GM23338 (cell line): ENCODE measurements around the gene RBP2. TPM values are rescaled to one million over a fixed set of nuclear protein-coding genes. Genes with fewer than 3 reads are reported as not detected.

Experiments
- ATAC-seq: fragments of 200-7000 bp; cut with Tn5 transposase; 3 replicates; pipeline ENCODE4 v1.9.1; 2020
- DNase-seq: peaks from one replicate; pipeline ENCODE4 v3.0.0-alpha.2; 2015; ENCODE audit warnings: low spot score
- H2AFZ ChIP-seq: fragments of 200-600 bp; sonication (generic); 2 replicates; pipeline ENCODE4 v1.8.0; 2016; ENCODE audit warnings: antibody characterized with exemption, mild to moderate bottlenecking, moderate library complexity
- H3F3A ChIP-seq: fragments of 200-600 bp; sonication (generic); replicated peaks from 2 replicates; pipeline ENCODE4 v1.8.0; 2017; ENCODE audit warnings: antibody characterized with exemption, mixed run types, low read depth
- H3K27ac ChIP-seq: fragments of 200-600 bp; sonication (generic); 2 replicates; pipeline ENCODE4 v1.6.1; 2016; ENCODE audit warnings: low read depth
- H3K27me3 ChIP-seq: fragments of 200-600 bp; sonication (generic); 2 replicates; pipeline ENCODE4 v1.8.0; 2016; ENCODE audit warnings: mild to moderate bottlenecking, mixed run types, moderate library complexity; ENCODE audit not compliant: insufficient read depth
- H3K36me3 ChIP-seq: fragments of 200-600 bp; sonication (generic); 2 replicates; pipeline ENCODE4 v1.8.0; 2016; ENCODE audit warnings: mild to moderate bottlenecking; ENCODE audit not compliant: insufficient read depth
- H3K4me1 ChIP-seq: fragments of 200-600 bp; sonication (generic); 2 replicates; pipeline ENCODE4 v1.8.0; 2016; ENCODE audit warnings: mild to moderate bottlenecking, moderate library complexity; ENCODE audit not compliant: insufficient read depth
- H3K4me2 ChIP-seq: fragments of 200-600 bp; sonication (generic); 2 replicates; pipeline ENCODE4 v1.7.1; 2017; ENCODE audit warnings: mixed run types
- H3K4me3 ChIP-seq: fragments of 200-600 bp; sonication (generic); 2 replicates; pipeline ENCODE4 v1.6.1; 2016; ENCODE audit warnings: mixed run types
- H3K79me2 ChIP-seq: fragments of 200-600 bp; sonication (generic); replicated peaks from 2 replicates; pipeline ENCODE4 v1.8.0; 2017; ENCODE audit warnings: mild to moderate bottlenecking; ENCODE audit not compliant: insufficient read depth
- H3K9me2 ChIP-seq: fragments of 200-600 bp; sonication (generic); 2 replicates; pipeline ENCODE4 v1.8.0; 2017; ENCODE audit not compliant: insufficient read depth
- H4K20me1 ChIP-seq: fragments of 200-600 bp; sonication (generic); replicated peaks from 2 replicates; pipeline ENCODE4 v1.8.0; 2017; ENCODE audit warnings: mild to moderate bottlenecking; ENCODE audit not compliant: insufficient read depth
- H3K27ac Mint-ChIP-seq: 2 replicates; pipeline ENCODE4 v1.8.0; 2020; ENCODE audit warnings: inconsistent platforms, mild to moderate bottlenecking, moderate library complexity, mixed read lengths
- H3K27me3 Mint-ChIP-seq: 3 replicates; pipeline ENCODE4 v1.8.0; 2022; ENCODE audit warnings: low read depth, mild to moderate bottlenecking, moderate library complexity, mixed read lengths, inconsistent platforms; ENCODE audit not compliant: insufficient read depth, poor library complexity
- H3K36me3 Mint-ChIP-seq: 3 replicates; pipeline ENCODE4 v1.8.0; 2021; ENCODE audit warnings: low read depth, mild to moderate bottlenecking, inconsistent platforms, moderate library complexity, mixed read lengths
- H3K4me1 Mint-ChIP-seq: 3 replicates; pipeline ENCODE4 v1.8.0; 2020; ENCODE audit warnings: mild to moderate bottlenecking, inconsistent platforms, mixed read lengths
- H3K4me3 Mint-ChIP-seq: 3 replicates; pipeline ENCODE4 v1.8.0; 2021; ENCODE audit warnings: moderate library complexity, mild to moderate bottlenecking, inconsistent platforms, mixed read lengths
- H3K9me3 Mint-ChIP-seq: 3 replicates; pipeline ENCODE4 v1.8.0; 2020; ENCODE audit warnings: moderate library complexity, mild to moderate bottlenecking, inconsistent platforms, mixed read lengths
- CREB1 ChIP-seq: fragments of 250-450 bp; sonication (Bioruptor Pico); IDR thresholded peaks from 2 replicates; pipeline ENCODE4 v1.5.0; 2020; ENCODE audit warnings: low read depth, mild to moderate bottlenecking, moderate library complexity
- CTCF ChIP-seq, 2 experiments: fragments of 200-600 bp in 1 of 2; sonication (generic) in 1 of 2; conservative IDR thresholded peaks; 2 replicates each; pipeline versions ENCODE4 v1.5.1 to v1.6.1; 2016 to 2017; ENCODE audit warnings: antibody characterized with exemption in 2 of 2, low read depth in 2 of 2, mild to moderate bottlenecking in 2 of 2, moderate library complexity in 1 of 2
- ETS1 ChIP-seq: IDR thresholded peaks from 2 replicates; pipeline ENCODE4 v1.6.1; 2016; ENCODE audit warnings: antibody characterized with exemption
- EZH2 ChIP-seq: fragments of 200-600 bp; sonication (generic); IDR thresholded peaks from one replicate; pipeline ENCODE4 v1.8.0; 2017; ENCODE audit warnings: antibody characterized with exemption, mild to moderate bottlenecking, low read depth; ENCODE audit not compliant: unreplicated experiment
- JUNB ChIP-seq: IDR thresholded peaks from one replicate; pipeline ENCODE4 v1.6.1; 2016; ENCODE audit warnings: antibody characterized with exemption; ENCODE audit not compliant: unreplicated experiment
- POLR2AphosphoS5 ChIP-seq: IDR thresholded peaks from 2 replicates; pipeline ENCODE4 v1.6.1; 2016; ENCODE audit warnings: antibody characterized with exemption, low read depth
- STAT1 ChIP-seq: IDR thresholded peaks from one replicate; pipeline ENCODE4 v1.6.1; 2016; ENCODE audit warnings: antibody characterized with exemption; ENCODE audit not compliant: unreplicated experiment
- ZNF114 ChIP-seq: fragments of 250-450 bp; sonication (Bioruptor Pico); IDR thresholded peaks from 2 replicates; pipeline ENCODE4 v1.5.0; 2020; ENCODE audit warnings: mild to moderate bottlenecking, moderate library complexity
- polyA plus RNA-seq: library from polyadenylated mRNA; unstranded; fragments of >200 nt; fragmentation: Nextera tagmentation; extraction: Ambion mirVana; gene quantifications from 2 replicates; pipeline ENCODE4 v1.2.1, GENCODE V29; 2016
- total RNA-seq: library from RNA; depleted of rRNA; stranded (reverse); fragments of >200 nt; shearing (Covaris generic); gene quantifications from 2 replicates; pipeline ENCODE4 v1.2.3, GENCODE V29; 2014

The RBP2 gene
- total and polyA plus RNA-seq, 2 experiments from 2014 or later: not detected

- H3K4me1 Mint-ChIP-seq: peaks cover 9% of the 10 kb centered on the region
- DNase-seq: peak; percentile 34
- no peaks in the 10 kb centered on the region for H3K9me3 Mint-ChIP-seq
Measured at GRCh38 chr3:139480585-139480984, 4.3 kb upstream of the RBP2 start.

GRCh38 chr3:139477710-139478640 is 1.7 kb upstream of the RBP2 start:
- no peak overlapping the region for H3K27ac ChIP-seq
- no peaks in the 10 kb centered on the region for H3K27me3 ChIP-seq
- no peak for TF ChIP-seq JUNB
- H3K4me3 ChIP-seq: no peak overlapping the region
- H3K79me2 ChIP-seq: no peaks in the 10 kb centered on the region
- Mint-ChIP-seq H3K27me3 (no peaks in the 10 kb centered on the region), H3K36me3 (no peaks in the 10 kb centered on the region), H3K4me1 (peaks cover 9% of the 10 kb centered on the region), H3K27ac (no peak overlapping the region), H3K4me3 (no peak overlapping the region), H3K9me3 (no peaks in the 10 kb centered on the region)
- H3K36me3 ChIP-seq: no peaks in the 10 kb centered on the region
- H3F3A ChIP-seq: no peaks in the 10 kb centered on the region
- peaks cover 4% of the 10 kb centered on the region; the same call in 1 of the 2 replicates for H3K9me2 ChIP-seq
- H3K4me1 ChIP-seq: no peaks in the 10 kb centered on the region
- ATAC-seq (no peak), DNase-seq (no peak)
- no peak overlapping the region for H3K4me2 ChIP-seq
- H2AFZ ChIP-seq: no peak overlapping the region
- no peaks in the 10 kb centered on the region for H4K20me1 ChIP-seq

More at GRCh38 chr3:139480585-139480984, 4.3 kb upstream of the RBP2 start:
- Histone ChIP-seq H3K36me3 (no peaks in the 10 kb centered on the region), H3K4me1 (no peaks in the 10 kb centered on the region), H3K27me3 (no peaks in the 10 kb centered on the region), H3K9me2 (no peaks in the 10 kb centered on the region), H4K20me1 (no peaks in the 10 kb centered on the region), H3K79me2 (no peaks in the 10 kb centered on the region), H3K4me2 (no peak overlapping the region), H3K27ac (no peak overlapping the region), H3K4me3 (no peak overlapping the region), H3F3A (no peaks in the 10 kb centered on the region), H2AFZ (no peak overlapping the region)
- TF ChIP-seq ETS1 (no peak), EZH2 (no peak), STAT1 (no peak), POLR2AphosphoS5 (no peak), CTCF (conservative IDR thresholded peaks at IDR 0.05; ENCODE audit: low read depth in 2 of 2) (no peak), CREB1 (CRISPR knock-in tag) (no peak), ZNF114 (CRISPR knock-in tag) (no peak)
- peak; percentile 82 for ATAC-seq
- no peaks in the 10 kb centered on the region for H3K36me3 Mint-ChIP-seq
- no peak overlapping the region for H3K4me3 Mint-ChIP-seq
- no peak overlapping the region for H3K27ac Mint-ChIP-seq
- H3K27me3 Mint-ChIP-seq: no peaks in the 10 kb centered on the region
